Measurements from ENCODE around the gene NCKAP5.

DNA sequence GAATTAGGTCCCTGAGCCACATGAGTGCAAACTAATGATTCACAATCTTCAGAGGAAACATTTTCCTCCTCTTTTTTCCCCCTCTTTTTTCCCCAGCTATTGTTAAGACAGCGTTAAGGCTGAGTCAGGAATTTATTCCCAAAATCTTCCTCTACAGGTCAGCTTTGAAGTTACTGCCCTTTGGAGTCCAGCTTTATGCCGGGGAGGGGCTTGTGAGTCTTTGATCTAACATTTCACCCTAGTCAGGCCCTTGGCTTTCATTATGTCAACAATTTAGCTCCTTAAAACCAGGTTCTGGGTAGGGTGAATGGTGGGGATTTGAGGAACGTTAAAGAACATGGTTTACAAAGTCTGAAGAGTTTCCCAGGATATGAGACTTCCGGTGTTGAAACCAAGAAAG is 807.3 kb downstream of the NCKAP5 start:
- TF ChIP-seq, protein P1, sequence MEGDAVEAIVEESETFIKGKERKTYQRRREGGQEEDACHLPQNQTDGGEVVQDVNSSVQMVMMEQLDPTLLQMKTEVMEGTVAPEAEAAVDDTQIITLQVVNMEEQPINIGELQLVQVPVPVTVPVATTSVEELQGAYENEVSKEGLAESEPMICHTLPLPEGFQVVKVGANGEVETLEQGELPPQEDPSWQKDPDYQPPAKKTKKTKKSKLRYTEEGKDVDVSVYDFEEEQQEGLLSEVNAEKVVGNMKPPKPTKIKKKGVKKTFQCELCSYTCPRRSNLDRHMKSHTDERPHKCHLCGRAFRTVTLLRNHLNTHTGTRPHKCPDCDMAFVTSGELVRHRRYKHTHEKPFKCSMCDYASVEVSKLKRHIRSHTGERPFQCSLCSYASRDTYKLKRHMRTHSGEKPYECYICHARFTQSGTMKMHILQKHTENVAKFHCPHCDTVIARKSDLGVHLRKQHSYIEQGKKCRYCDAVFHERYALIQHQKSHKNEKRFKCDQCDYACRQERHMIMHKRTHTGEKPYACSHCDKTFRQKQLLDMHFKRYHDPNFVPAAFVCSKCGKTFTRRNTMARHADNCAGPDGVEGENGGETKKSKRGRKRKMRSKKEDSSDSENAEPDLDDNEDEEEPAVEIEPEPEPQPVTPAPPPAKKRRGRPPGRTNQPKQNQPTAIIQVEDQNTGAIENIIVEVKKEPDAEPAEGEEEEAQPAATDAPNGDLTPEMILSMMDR (IDR thresholded peaks at IDR 0.05; ENCODE audit: low read length), result no peak
- TF ChIP-seq EZH2 (IDR thresholded peaks at IDR 0.05; ENCODE audit: borderline replicate concordance, low read length), result no peak
